Erythroblast (primary cell): ENCODE measurements around the gene XG.

ENCODE experiments used
- GATA1 ChIP-seq: IDR thresholded peaks from 2 replicates; pipeline ENCODE4 v1.6.1; 2011; ENCODE audit warnings: low read depth, mild to moderate bottlenecking, control low read depth, low read length, moderate library complexity
- POLR2A ChIP-seq: IDR thresholded peaks from 2 replicates; pipeline ENCODE4 v1.6.1; 2011; ENCODE audit warnings: mild to moderate bottlenecking, low read length

GRCh38 chrX:2811271-2811670 is 59.4 kb downstream of the XG start:
- no peak for TF ChIP-seq POLR2A
- no peak for TF ChIP-seq GATA1
